H1 (cell line): Measurements from ENCODE around the gene REPIN1. TPM values are rescaled to one million over a fixed set of nuclear protein-coding genes. Genes with fewer than 3 reads are reported as not detected.

ENCODE experiments used
- EZH2 ChIP-seq: fragments of 200-600 bp; sonication (generic); IDR thresholded peaks from 2 replicates; pipeline ENCODE4 v1.7.1; 2012; ENCODE audit warnings: low read depth, mild to moderate bottlenecking, moderate library complexity, low read length, inconsistent platforms; ENCODE audit not compliant: severe bottlenecking
- HDAC2 ChIP-seq, 2 experiments: fragments of 300-600 bp in 1 of 2; sonication (generic) in 1 of 2; IDR thresholded peaks; 2 replicates each; pipeline ENCODE4 v1.6.1; 2011 to 2012; ENCODE audit warnings: low read depth in 2 of 2, low read length in 2 of 2, mild to moderate bottlenecking in 2 of 2, moderate library complexity in 2 of 2, borderline replicate concordance in 1 of 2, inconsistent platforms in 1 of 2
- SP1 ChIP-seq: IDR thresholded peaks from 2 replicates; pipeline ENCODE4 v1.6.1; 2011; ENCODE audit warnings: low read depth, low read length
- TEAD4 ChIP-seq: IDR thresholded peaks from 2 replicates; pipeline ENCODE4 v1.6.1; 2012; ENCODE audit warnings: low read depth, low read length, inconsistent platforms, mixed read lengths
- polyA plus RNA-seq, 7 experiments: library from polyadenylated mRNA; depleted of rRNA in 3 of 7; stranded (reverse) in 5 of 7; unstranded in 2 of 7; fragments of >200 nt in 5 of 7; fragments of 200-250 nt in 2 of 7; gene quantifications; 1 replicate in 5 of 7; 2 replicates in 1 of 7; 4 replicates in 1 of 7; pipeline versions ENCODE4 v1.2.1 to v1.2.3, GENCODE V29; 2011 to 2013; ENCODE audit warnings: missing spikeins in 2 of 7, mixed read lengths in 2 of 7
- total RNA-seq: library from RNA; stranded (reverse); fragmentation: NEBNext Ultra II Directional; extraction: Animal tissue kit (Norgen Biotek cat#: 25700); gene quantifications from 2 replicates; pipeline ENCODE4 v1.2.1, GENCODE V29; 2021

REPIN1 gene
- total and polyA plus RNA-seq, 2 of the 8 experiments (the other 6 are each of a cell fraction or from before 2014, with no cell fraction given) = 98.6 to 125 TPM

DNA sequence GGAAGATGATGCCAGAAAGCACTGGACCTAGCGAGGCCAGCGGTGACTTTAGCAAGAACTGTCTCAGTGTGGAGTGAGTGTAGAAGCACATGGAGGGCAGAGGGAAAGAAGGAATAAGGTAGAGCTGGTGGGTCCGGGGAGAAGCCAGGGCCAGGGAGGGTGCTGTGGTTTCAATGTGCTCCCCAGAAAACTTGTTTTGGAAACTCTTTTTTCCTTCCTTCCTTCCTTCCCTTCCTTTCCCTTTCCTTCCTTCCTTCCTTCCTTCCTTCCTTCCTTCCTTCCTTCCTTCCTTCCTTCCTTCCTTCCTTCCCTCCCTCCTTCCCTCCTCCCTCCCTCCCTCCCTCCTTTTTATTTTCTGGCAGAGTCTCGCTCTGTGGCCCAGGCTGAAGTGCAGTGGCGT, 21.7 kb upstream of the REPIN1 start (continued):
- TF ChIP-seq HDAC2 (IDR thresholded peaks at IDR 0.05; ENCODE audit: borderline replicate concordance in 1 of 2, low read depth in 2 of 2, low read length in 2 of 2) = no peak
- TF ChIP-seq EZH2 = no peak
- no peak for TF ChIP-seq TEAD4
- no peak for TF ChIP-seq SP1
- TF ChIP-seq, all 59 proteins: peak for 0
